ENCODE data around the gene PCYOX1L.
A peak's percentile ranks its signal among the peaks of the same experiment; 100 is the strongest.

Gene PCYOX1L

GRCh38 chr5:149404746-149405549 is 47.1 kb downstream of the PCYOX1L start:
- TF ChIP-seq CTCF (IDR thresholded peaks at IDR 0.05; ENCODE audit: low read length, missing control alignments): no peak

DNA sequence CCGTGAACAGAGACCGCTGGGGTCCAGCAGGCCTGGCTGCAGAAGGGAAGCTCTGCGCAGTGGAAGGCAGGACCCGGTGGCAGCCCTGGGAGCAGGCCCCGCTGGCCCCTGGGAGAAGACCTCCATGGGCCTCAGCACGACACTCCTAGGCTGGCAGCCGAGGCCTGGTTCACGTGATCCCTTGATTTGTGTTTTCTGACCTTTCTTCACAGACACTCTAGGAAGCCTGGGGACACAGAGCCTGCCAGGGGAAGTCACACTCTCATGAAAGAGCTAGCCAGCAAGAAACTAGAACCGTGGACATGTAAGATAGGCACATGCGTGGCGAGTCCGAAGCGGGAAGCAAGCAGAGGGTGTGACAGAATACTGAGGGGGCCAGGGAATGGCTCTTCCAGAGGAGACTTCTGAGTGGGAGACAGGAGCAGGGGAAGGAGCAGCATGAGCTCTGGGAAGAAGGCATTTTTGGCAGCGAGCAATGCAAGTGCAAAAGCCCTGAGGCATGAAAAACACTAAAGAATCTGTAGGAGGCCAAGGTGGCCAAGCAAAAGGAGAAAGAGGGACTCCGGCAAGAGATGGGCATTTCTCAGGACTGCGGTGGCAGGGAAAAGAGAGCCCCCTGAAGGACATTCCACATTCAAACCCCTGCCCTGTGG is 47.8 kb downstream of the PCYOX1L start:
- no peak for TF ChIP-seq CTCF (IDR thresholded peaks at IDR 0.05; ENCODE audit: low read length, missing control alignments)
- no peak for DNase-seq (ENCODE audit: low read depth)
- H3K4me3 ChIP-seq (replicated peaks; ENCODE audit: low read depth, low read length): no peak overlapping the region

More at GRCh38 chr5:149404746-149405549, 47.1 kb downstream of the PCYOX1L start:
- DNase-seq (ENCODE audit: low read depth): no peak
- H3K4me3 ChIP-seq (replicated peaks; ENCODE audit: low read depth, low read length): no peak overlapping the region

- H3K4me3 ChIP-seq (replicated peaks; ENCODE audit: low read depth, low read length): peak overlapping the region; percentile 57
- DNase-seq (ENCODE audit: low read depth): peak; percentile 92
These were observed 48.5 kb downstream of the PCYOX1L start for GRCh38 chr5:149406203-149406978.

DNA sequence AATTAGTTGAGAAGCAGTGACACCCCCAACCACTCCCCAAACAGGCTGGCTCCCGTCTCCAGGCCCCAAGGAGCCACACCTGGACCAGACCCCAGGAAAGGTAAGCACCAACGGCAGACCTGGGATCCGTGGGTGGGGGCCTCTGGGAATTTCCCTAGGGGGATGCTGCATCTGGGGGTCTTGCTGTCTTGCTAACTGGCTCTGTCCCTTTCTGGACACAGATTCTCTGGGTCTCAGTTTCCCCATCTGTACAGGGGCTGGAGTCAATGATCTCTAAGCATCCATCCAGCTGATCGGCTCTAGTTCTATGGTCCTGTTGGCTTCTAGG is 49.1 kb downstream of the PCYOX1L start:
- no peak for DNase-seq (ENCODE audit: low read depth)
- TF ChIP-seq CTCF (IDR thresholded peaks at IDR 0.05; ENCODE audit: low read length, missing control alignments): no peak
- peak overlapping the region; percentile 57 for H3K4me3 ChIP-seq (replicated peaks; ENCODE audit: low read depth, low read length)

More at GRCh38 chr5:149406203-149406978, 48.5 kb downstream of the PCYOX1L start:
- TF ChIP-seq CTCF (IDR thresholded peaks at IDR 0.05; ENCODE audit: low read length, missing control alignments): peak; percentile 17

DNA sequence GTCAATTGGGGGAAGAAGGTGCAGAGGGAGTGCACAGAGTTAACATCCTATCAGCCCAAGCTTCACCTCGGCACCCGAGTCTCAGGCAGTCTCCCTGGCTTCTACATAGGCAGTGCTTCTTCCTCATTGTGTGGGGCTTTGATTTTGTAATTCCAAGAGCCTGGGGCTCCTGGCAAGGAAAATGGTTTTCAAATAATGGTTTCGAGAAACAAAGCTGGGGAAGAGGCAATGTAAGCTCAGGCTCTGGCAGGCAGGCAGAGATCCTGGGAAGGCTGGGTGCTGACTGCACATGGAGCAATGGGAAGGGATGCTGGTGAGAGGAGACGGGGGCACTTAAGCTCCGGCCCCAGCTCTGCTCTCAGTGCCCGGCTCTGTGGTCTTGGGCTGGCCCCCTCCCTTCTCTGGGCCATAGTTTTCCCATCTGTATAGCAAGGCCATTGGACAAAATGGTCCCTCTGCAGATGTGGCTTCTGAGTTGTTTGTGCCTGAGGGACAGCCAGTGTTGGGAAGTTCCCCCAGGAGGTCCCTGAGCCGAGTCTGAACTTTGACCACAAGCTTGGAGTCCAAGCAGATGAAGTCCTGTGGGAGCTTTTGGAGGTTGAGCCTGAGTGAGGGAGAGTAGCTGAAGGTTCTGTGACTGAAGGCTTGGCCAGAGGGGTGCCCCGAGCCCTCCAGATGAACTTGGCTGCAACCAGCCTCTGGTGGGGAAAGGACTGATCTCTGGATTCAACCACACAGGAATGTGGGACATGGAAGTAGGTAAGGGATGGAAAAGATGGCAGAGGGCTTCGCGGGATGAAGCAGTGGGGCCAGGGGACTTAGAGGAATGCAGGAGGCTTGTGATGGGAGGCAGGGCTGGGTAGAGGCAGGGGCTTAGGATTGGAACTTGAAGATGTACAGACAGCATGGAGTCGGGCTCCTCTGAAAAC is 49.7 kb downstream of the PCYOX1L start:
- TF ChIP-seq CTCF (IDR thresholded peaks at IDR 0.05; ENCODE audit: low read length, missing control alignments): no peak
- peak; percentile 46 for DNase-seq (ENCODE audit: low read depth)
- peak overlapping the region; percentile 57 for H3K4me3 ChIP-seq (replicated peaks; ENCODE audit: low read depth, low read length)
